Fibroblast of skin of left quadriceps (primary cell): ENCODE measurements around the gene ZFAND3.

Experiments
- DNase-seq, 2 experiments: peaks; one replicate each; pipeline ENCODE4 v3.0.0-alpha.2; 2013; ENCODE audit warnings: low read depth in 2 of 2

The ZFAND3 gene

GRCh38 chr6:37819177-37819801 lies at the start of gene ZFAND3:
Gene ZFAND3, plus strand, starts transcription at chr6:37819727. Its CDS starts 219 bp downstream, at chr6:37819946.
- peak; percentile 96 to 97 for DNase-seq

- no peak for DNase-seq
Measured at GRCh38 chr6:37774028-37774680, 45.4 kb upstream of the ZFAND3 start.

- DNase-seq: no peak
Measured at GRCh38 chr6:37776566-37776965, 43.0 kb upstream of the ZFAND3 start.

GRCh38 chr6:37777272-37777834 lies 42.2 kb upstream of the ZFAND3 start:
- DNase-seq: no peak

- no peak for DNase-seq
Measured at GRCh38 chr6:37779111-37779800, 40.3 kb upstream of the ZFAND3 start.

- no peak for DNase-seq
Measured at GRCh38 chr6:37779902-37780628, 39.5 kb upstream of the ZFAND3 start.

GRCh38 chr6:37781788-37782187 lies 37.7 kb upstream of the ZFAND3 start:
- no peak for DNase-seq

GRCh38 chr6:37783025-37783855 lies 36.3 kb upstream of the ZFAND3 start:
- DNase-seq: peak in 1 of 2 experiments; percentile 36

GRCh38 chr6:37783856-37784584 lies 35.5 kb upstream of the ZFAND3 start:
- no peak for DNase-seq

- no peak for DNase-seq
Measured at GRCh38 chr6:37784585-37784967, 35.0 kb upstream of the ZFAND3 start.

GRCh38 chr6:37785002-37785662 lies 34.4 kb upstream of the ZFAND3 start:
- DNase-seq: no peak

- no peak for DNase-seq
Measured at GRCh38 chr6:37785663-37786270, 33.8 kb upstream of the ZFAND3 start.

- DNase-seq: no peak
Measured at GRCh38 chr6:37787216-37787615, 32.3 kb upstream of the ZFAND3 start.

GRCh38 chr6:37788259-37788658 lies 31.3 kb upstream of the ZFAND3 start:
- DNase-seq: no peak

GRCh38 chr6:37791156-37791919 lies 28.2 kb upstream of the ZFAND3 start:
- peak; percentile 95 to 96 for DNase-seq

- DNase-seq: no peak
Measured at GRCh38 chr6:37792457-37793033, 27.0 kb upstream of the ZFAND3 start.

GRCh38 chr6:37793067-37793466 lies 26.5 kb upstream of the ZFAND3 start:
- DNase-seq: no peak

GRCh38 chr6:37794825-37795224 lies 24.7 kb upstream of the ZFAND3 start:
- no peak for DNase-seq
